ENCODE results near the gene STYK1.

STYK1 gene, protein sequence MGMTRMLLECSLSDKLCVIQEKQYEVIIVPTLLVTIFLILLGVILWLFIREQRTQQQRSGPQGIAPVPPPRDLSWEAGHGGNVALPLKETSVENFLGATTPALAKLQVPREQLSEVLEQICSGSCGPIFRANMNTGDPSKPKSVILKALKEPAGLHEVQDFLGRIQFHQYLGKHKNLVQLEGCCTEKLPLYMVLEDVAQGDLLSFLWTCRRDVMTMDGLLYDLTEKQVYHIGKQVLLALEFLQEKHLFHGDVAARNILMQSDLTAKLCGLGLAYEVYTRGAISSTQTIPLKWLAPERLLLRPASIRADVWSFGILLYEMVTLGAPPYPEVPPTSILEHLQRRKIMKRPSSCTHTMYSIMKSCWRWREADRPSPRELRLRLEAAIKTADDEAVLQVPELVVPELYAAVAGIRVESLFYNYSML

DNA sequence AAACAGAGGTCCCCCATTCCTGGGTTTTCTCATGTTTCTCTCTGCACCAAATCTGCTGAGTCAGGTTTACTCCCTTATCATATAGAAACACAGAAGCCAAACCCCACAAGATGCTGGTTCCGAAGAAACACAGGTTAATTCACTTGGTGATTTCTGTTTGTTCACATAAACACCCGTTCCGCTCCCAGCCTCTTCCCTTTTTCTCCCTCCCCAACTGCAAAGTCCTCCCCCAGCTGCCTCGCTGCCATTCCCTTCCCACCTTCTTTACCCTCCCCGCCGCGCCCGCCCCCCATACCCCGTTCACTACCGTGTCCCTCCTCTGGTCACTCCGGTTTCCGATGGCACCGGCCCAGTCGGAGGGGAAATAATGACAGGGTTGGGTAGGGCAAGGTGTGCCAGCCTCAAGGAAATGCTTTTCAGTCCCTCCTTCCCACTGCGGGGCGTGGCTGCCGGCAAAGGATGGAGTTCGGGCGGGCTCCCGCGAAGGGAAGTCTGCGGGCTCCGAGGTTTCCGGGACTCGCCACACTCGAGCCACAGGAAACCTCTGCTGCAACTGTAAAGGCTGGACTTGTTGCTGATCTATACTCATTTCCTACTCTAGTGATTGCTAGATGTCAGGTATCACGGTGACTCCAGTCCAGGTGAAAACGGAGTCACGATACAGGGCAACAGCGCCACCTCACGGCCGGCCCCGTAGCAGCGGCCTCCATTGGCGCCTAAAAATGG is at the start of gene STYK1:
TSS of gene STYK1 (minus strand) at position 394 of the 726 bp plus-strand sequence. CDS start 39,434 bp downstream, outside the sequence.
- peak; percentile 63 for DNase-seq

- peak; percentile 60 for DNase-seq
Measured at GRCh38 chr12:10722905-10723746, 49.3 kb upstream of the STYK1 start, which contains the start of gene YBX3. Gene YBX3, minus strand, starts transcription at chr12:10723323. Its CDS starts 212 bp downstream, at chr12:10723111.

GRCh38 chr12:10722502-10722904 is 48.7 kb upstream of the STYK1 start:
- peak; percentile 66 for DNase-seq

GRCh38 chr12:10721651-10722501 is 48.0 kb upstream of the STYK1 start:
- DNase-seq = peak; percentile 84

DNA sequence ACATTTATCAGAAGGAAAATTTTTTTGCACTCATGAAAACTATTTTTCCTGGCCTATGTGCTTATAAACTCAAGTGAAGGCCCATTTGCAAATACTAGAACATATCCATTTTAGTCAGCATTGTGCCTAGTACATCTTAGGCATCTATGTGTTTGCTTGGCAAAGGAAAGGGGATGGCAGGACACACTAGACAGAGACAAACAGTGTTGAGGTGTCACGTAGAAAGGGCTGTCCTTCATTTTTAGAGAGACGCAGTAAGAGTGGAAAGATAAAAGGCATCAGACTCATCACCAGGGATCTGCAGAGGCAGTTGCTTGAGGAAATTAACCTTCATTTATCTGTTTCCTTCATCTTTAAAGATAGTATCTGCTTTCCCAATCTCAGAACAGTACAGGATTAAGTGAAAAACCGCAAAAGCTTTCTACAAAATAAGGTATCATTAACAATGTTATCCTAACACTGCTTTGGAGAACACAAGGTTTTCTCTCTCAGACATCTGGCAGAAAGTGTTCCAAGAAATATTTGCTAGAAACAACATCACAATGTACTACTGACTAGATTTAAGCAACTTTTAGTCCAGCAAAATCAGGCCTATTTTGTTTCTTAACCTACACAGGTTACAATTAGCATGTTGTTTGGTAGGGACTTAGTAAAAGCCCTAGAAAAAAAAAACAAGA is 47.3 kb upstream of the STYK1 start:
- no peak for DNase-seq

DNA sequence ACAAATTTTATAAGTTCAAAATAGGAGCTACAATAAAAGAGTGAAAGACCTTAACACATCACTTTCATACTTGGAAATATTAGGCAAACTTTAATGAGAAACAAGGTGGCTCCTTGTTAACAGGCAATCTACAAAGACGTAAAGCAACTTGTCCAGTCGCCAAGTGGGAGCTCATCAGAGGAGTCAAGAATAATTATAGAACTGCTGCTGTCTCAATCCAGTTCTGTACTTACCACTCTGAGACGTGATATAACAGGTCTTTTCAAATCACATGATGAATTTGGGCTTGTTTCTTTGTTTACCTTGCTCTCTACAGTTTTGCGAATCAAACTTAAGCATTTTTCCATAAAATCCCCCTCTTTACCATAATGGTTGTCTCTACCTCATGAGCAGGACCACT is 45.6 kb upstream of the STYK1 start:
- DNase-seq = no peak

DNA sequence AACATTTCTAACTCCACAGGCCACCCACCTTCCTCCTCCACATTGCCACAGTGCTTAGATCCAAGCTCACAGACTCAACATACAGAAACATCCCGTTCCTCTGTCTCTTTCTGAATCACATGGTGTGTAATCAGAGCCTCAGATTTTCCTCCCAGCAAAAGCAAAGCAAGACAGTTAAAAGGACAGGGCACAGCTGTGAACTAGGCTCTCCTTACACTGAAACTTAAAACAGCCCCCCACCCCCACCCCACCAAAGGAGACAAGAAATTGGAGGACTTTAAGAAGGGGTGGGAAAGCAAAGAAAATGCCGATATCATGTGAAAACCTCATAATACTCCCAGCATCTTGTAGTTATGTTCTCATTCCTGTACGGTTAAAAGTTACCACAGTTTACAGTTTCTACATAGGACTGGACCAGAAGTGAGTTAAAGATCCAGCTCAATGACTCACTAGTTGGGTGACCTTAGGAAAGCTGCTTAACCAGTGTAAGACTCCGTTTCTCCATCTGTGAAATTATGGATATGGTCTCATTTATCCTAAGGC is 44.5 kb upstream of the STYK1 start:
- no peak for DNase-seq

DNA sequence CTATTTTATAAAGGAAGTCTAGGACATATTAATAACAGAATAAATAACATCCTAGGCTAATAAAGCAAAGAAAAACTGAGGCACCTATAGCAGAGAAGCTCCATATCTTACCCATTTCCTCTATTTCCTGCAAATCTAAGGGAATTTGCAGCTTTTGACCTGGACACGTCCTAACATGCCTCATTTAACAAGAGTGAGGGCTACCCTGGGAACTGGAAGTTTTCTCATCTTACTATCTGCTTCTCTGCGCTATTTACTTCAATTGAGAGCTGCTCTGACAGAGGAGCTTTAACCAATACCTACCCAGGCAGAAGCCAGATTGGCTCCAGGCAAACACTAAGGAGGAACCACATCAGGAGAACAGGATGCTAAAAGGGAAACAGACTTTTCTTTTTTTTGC is 43.6 kb upstream of the STYK1 start:
- DNase-seq = no peak

- no peak for DNase-seq
Measured at GRCh38 chr12:10716704-10717315, 43.0 kb upstream of the STYK1 start.

GRCh38 chr12:10716277-10716676 is 42.4 kb upstream of the STYK1 start:
- DNase-seq = no peak

- no peak for DNase-seq
Measured at GRCh38 chr12:10715491-10715890, 41.6 kb upstream of the STYK1 start.

- DNase-seq = no peak
Measured at GRCh38 chr12:10709808-10710207, 36.0 kb upstream of the STYK1 start.

GRCh38 chr12:10708862-10709261 is 35.0 kb upstream of the STYK1 start:
- no peak for DNase-seq

GRCh38 chr12:10705655-10706054 is 31.8 kb upstream of the STYK1 start:
- DNase-seq = no peak

DNA sequence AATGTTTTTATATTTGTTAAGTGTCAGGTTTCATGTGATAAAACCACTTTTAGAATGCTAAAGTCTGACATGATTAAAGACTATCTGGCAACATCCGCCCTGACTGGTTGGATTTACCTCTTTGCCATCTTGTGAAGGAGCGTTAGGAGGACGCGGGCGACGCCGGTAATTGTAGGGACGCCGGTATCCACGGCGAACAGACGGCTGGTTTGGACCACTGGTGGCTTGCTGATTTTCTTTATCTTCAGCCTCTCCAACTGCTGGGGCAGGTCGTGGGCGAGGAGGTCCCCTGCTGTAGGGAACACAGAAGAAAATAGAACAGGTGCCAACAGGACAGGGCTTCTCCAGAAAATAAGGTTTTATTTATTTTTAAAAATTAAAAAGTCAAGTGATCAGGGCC is 28.0 kb upstream of the STYK1 start:
- no peak for DNase-seq

- no peak for DNase-seq
Measured at GRCh38 chr12:10701131-10701681, 27.4 kb upstream of the STYK1 start.

- no peak for DNase-seq
Measured at GRCh38 chr12:10700581-10700980, 26.7 kb upstream of the STYK1 start.

DNA sequence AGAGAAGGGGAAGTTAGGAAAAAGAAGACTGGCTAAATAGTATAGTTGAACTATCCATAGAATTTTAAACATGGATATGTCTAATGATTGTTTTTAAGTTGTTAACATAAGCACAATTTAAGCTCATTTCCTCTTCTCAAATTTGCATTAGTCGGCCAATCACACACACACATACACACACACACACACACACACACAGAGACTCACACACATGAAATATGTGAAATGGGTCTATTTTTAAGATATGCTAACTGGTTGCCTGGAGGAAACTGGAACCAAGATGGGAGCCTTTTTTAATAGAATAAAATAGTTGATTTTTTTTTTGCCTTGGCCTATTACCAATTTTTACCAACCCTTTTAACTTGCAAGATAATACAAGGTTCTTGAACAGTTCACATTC is 24.0 kb upstream of the STYK1 start:
- no peak for DNase-seq

- no peak for DNase-seq
Measured at GRCh38 chr12:10697156-10697555, 23.3 kb upstream of the STYK1 start.

GRCh38 chr12:10690906-10691305 is 17.1 kb upstream of the STYK1 start:
- no peak for DNase-seq

DNA sequence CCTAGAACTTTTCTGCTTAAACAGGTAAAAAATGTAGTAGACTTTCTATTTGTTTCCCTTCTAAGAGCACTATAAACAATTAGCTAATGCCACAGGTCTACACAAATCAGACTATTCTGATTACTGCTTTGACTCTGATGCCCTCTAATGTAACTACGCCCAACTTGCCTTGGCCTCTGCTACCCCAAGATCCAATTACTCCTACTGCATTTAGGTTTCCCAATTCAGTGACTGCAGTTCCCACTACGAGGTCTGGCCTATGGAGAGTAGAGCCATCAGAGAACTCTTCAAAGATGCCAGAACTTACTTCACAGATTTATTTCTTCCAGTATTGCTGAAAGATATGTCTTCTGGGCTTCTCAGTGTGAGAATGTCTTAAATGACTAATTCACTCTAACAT is 15.3 kb upstream of the STYK1 start:
- no peak for DNase-seq
